Sigmoid colon (tissue), 4 donors: ENCODE data around the gene GATA2.

Source experiments
- CTCF ChIP-seq, 4 experiments: fragments of 450-650 bp in 3 of 4; fragments of 200-600 bp in 1 of 4; IDR thresholded peaks; one replicate each; pipeline ENCODE4 v1.5.1; 2016 to 2019; ENCODE audit warnings: antibody characterized with exemption in 4 of 4, mild to moderate bottlenecking in 3 of 4, moderate library complexity in 2 of 4
- POLR2A ChIP-seq, 2 donors: fragments of 450-650 bp; IDR thresholded peaks; one replicate each; pipeline ENCODE4 v1.6.1; 2016; ENCODE audit warnings: antibody characterized with exemption in 2 of 2, mild to moderate bottlenecking in 2 of 2, moderate library complexity in 2 of 2
- POLR2AphosphoS5 ChIP-seq, 4 donors: sonication (generic); formaldehyde crosslinking; IDR thresholded peaks; one replicate each; pipeline ENCODE4 v1.6.1; 2017; ENCODE audit warnings: antibody characterized with exemption in 4 of 4

- TF ChIP-seq POLR2A (IDR thresholded peaks at IDR 0.05) (no peak), CTCF (IDR thresholded peaks at IDR 0.05) (no peak), POLR2AphosphoS5 (IDR thresholded peaks at IDR 0.05) (no peak)
Measured at GRCh38 chr3:128482175-128482574, 10.8 kb downstream of the GATA2 start.
